ENCODE measurements around the gene MAML2. TPM values are rescaled to one million over a fixed set of nuclear protein-coding genes. Genes with fewer than 3 reads are reported as not detected.
"Not testable (repeated sequence)": the region's sequence is repeated elsewhere in the genome, so short reads cannot be mapped to it uniquely, and the experiment has no call there.

The MAML2 gene
- total RNA-seq, 1 donor = 48.2 TPM

DNA sequence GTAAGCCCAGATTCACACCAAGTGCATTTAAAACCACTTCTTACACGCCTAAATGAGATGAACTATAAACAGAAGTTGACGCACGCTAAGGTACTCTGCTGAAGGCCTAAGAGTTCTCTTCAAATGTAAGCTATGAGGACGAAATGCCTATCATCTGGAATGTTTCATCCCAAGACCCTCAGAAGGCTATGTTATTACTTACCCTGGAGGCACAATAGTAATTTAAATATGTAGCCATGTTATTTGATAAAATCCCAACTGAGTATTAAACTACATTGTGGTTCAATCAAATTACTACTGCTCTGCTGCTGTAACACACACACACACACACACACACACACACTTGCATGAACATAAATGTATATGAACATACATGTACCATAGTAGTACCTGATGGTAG, 47.6 kb downstream of the MAML2 start:
- Histone ChIP-seq H3K4me1 (ENCODE audit: insufficient read depth, low read length) (peaks cover 19% of the 10 kb centered on the region), H3K9me3 (ENCODE audit: low read depth, low read length) (no peaks in the 10 kb centered on the region), H3K27me3 (ENCODE audit: insufficient read depth, low read length) (no peaks in the 10 kb centered on the region), H3K4me3 (ENCODE audit: low read length) (no peak overlapping the region)

DNA sequence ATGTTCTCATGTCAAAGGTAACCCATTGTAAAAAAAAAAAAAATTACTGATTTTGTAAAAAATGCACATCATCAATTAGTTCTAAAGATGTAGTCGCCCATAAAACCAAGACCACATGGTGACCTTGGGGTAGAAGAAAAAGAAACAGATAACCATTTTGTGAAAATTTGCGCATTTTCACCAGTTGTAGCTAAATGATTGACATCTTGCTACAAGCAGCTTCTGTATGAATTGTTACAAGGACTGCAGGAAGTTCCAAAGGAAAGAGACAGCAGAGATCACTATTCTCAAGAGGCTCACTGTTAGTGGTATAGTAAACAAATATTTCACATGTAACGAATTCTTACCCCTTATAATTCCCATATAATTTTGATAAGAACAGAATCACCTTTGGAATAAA, 48.7 kb downstream of the MAML2 start:
- Histone ChIP-seq H3K27me3 (ENCODE audit: insufficient read depth, low read length) (no peaks in the 10 kb centered on the region), H3K4me3 (ENCODE audit: low read length) (no peak overlapping the region), H3K9me3 (ENCODE audit: low read depth, low read length) (no peaks in the 10 kb centered on the region), H3K4me1 (ENCODE audit: insufficient read depth, low read length) (peaks cover 8% of the 10 kb centered on the region)

DNA sequence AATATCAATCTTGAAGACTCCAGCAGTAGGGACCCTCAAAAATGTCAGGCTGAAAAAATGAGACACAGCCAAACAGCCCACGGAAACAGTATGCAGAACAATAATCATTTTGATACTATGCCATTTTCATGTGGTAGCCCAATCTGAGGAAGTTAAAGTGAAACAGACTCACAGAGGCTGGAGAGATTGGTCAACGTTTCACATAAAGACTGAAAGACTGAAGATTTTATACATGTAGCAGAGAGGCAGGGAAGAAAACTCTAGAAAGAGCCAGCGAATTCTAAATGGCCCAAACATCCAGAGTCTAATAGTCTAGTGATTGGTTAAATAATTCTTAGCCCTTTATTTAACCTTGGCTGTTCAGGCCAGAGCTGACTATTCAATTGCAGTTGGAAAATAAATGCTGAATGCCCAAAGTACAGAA, 49.4 kb downstream of the MAML2 start:
- no peaks in the 10 kb centered on the region for H3K27me3 ChIP-seq (ENCODE audit: insufficient read depth, low read length)

DNA sequence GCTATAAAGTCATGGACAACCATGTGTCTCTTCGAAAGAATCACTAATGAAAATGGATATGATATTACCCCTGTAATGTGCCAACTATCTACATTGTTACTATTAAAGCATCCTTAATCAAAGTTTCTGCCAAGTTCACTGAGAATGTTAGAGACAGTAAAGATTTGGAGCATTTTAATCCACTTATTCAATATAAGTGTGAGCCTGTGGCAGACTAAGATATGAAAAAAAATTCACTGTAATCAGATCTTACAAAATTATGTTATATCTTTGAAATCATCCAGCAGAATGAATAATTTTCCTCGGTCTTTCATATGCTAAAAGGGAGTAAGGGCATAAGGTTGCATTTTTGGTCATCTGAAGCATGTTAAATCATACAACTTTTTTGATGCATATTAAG, 49.9 kb downstream of the MAML2 start:
- H3K27me3 ChIP-seq (ENCODE audit: insufficient read depth, low read length) = no peaks in the 10 kb centered on the region
- H3K4me3 ChIP-seq (ENCODE audit: low read length) = no peak overlapping the region
- H3K9me3 ChIP-seq (ENCODE audit: low read depth, low read length) = no peaks in the 10 kb centered on the region
- peaks cover 7% of the 10 kb centered on the region for H3K4me1 ChIP-seq (ENCODE audit: insufficient read depth, low read length)

More for the DNA sequence above, 49.4 kb downstream of the MAML2 start:
- Histone ChIP-seq H3K4me1 (ENCODE audit: insufficient read depth, low read length) (peaks cover 7% of the 10 kb centered on the region), H3K4me3 (ENCODE audit: low read length) (no peak overlapping the region), H3K9me3 (ENCODE audit: low read depth, low read length) (no peaks in the 10 kb centered on the region)

DNA sequence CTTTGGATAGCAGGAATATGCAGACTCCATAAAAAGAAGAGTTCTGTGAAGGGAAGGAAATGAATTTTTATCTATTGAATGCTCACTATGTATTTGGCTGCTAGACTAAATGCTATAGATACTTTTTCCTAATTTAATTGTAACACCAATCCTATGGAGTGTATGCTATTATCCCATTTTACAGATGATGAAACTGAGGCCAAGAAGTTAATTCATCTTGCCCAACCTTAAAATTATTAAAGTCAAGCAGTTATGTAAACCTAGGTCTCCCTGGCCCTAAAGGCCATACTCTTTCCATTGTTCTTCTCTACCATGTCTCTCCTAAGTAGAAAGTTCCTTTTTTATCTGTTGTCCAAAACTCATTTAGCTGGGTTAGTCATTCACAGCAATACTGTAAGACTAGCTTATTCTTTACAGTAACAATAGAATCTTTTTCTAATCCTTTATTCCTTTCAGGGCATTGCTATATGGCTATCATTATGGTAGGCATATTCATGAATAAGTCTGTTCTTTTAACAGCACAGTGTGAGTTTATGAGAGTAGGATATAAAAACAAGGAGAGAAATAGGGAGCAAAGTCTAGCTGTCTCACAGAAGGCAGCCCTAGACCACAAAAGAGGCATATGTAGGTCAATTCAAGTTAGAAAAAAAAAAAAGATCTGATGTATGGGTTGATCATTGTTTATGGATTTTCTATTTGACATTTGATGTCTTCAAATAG, 50.5 kb downstream of the MAML2 start:
- Histone ChIP-seq H3K9me3 (ENCODE audit: low read depth, low read length) (no peaks in the 10 kb centered on the region), H3K4me1 (ENCODE audit: insufficient read depth, low read length) (peaks cover 7% of the 10 kb centered on the region), H3K27me3 (ENCODE audit: insufficient read depth, low read length) (no peaks in the 10 kb centered on the region), H3K4me3 (ENCODE audit: low read length) (no peak overlapping the region)

DNA sequence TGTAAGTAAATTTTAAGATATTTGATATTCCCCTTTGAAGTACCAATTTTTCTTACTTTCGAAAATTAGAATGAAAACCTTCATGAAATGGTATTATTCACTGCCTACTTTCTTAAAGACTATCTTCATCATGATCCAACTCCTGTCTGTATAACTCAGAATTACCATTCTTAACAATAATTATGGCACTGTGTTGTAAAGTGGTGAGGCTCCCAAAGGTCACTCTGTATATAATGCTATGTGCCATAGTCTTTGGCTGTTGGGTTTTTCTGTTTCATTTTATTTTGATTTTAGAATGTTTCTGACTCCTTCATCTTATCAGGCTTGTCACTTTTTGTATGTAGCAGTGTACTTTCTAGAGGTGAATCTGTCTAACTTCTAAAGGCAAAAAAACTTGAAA, 52.4 kb downstream of the MAML2 start:
- peaks cover 7% of the 10 kb centered on the region for H3K4me1 ChIP-seq (ENCODE audit: insufficient read depth, low read length)
- no peaks in the 10 kb centered on the region for H3K27me3 ChIP-seq (ENCODE audit: insufficient read depth, low read length)

DNA sequence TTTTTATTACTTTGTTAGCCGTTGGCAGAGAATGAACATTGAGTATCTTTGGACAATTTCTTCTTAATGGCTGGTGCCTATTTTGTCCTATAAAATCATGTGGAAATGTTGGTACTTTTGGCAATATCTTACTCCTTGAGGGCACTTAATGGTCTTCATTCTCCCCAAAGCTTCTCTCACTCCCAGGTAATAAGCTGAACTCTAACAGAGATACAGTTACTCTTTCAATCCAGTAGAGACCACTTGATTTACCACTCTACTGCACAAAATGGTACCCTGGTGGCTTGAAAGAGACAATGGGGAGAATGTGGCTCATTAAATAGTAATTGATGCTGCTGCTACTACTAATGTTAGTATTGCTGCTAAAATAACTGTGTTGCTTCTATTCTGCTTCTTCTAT, 53.0 kb downstream of the MAML2 start:
- no peaks in the 10 kb centered on the region for H3K9me3 ChIP-seq (ENCODE audit: low read depth, low read length)
- peaks cover 7% of the 10 kb centered on the region for H3K4me1 ChIP-seq (ENCODE audit: insufficient read depth, low read length)
- no peaks in the 10 kb centered on the region for H3K27me3 ChIP-seq (ENCODE audit: insufficient read depth, low read length)
- no peak overlapping the region for H3K4me3 ChIP-seq (ENCODE audit: low read length)

More for the DNA sequence above, 52.4 kb downstream of the MAML2 start:
- no peaks in the 10 kb centered on the region for H3K9me3 ChIP-seq (ENCODE audit: low read depth, low read length)
- H3K4me3 ChIP-seq (ENCODE audit: low read length) = no peak overlapping the region

DNA sequence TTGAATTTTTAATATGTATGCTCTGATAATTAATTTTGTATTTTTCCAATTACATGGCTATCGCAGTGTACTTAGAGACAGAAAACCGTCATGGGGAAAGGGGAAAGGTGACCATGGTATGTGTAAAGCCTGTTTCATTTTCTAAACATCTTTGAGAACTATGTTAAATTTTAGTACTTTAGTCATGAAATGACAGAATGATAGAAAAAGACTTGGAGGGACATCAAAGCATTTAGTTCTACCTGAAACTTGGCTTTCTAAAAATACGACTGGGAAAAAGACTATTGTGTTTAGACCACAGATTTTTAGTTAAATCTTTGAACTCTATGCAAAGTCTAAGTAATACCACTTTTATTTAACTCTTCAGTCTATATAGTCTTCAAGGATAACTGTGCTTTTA, 54.1 kb downstream of the MAML2 start:
- H3K4me1 ChIP-seq (ENCODE audit: insufficient read depth, low read length) = peaks cover 6% of the 10 kb centered on the region
- H3K27me3 ChIP-seq (ENCODE audit: insufficient read depth, low read length) = no peaks in the 10 kb centered on the region
- H3K9me3 ChIP-seq (ENCODE audit: low read depth, low read length) = no peaks in the 10 kb centered on the region
- no peak overlapping the region for H3K4me3 ChIP-seq (ENCODE audit: low read length)

DNA sequence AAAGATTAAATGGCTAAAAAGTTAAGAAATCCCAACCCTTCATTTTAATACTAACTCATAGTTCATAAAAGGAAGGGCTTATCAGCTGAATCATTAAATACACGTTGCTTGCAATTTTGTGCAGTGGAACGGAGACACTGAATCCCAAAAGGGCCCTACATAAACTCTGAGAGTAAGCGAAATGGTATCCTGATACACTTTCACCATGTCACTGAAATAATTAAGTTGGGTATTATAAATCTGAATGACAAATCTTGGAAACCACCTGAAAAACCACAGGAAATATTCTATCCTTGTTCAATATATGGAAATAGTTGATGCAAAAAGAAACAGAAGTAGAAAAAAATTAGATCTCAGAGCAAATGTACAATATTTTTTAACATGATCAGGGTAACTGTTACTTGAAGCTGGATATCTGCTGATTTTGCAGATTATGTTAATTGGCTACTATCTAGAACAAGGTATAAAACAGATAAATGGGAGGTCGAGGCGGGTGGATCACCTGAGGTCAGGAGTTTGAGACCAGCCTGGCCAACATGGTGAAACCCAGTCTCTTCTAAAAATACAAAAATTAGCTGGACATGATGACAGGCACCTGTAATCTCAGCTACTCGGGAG, 55.1 kb downstream of the MAML2 start:
- no peaks in the 10 kb centered on the region for H3K27me3 ChIP-seq (ENCODE audit: insufficient read depth, low read length)
- no peak overlapping the region for H3K4me3 ChIP-seq (ENCODE audit: low read length)
- no peaks in the 10 kb centered on the region for H3K4me1 ChIP-seq (ENCODE audit: insufficient read depth, low read length)
- H3K9me3 ChIP-seq (ENCODE audit: low read depth, low read length) = no peaks in the 10 kb centered on the region

DNA sequence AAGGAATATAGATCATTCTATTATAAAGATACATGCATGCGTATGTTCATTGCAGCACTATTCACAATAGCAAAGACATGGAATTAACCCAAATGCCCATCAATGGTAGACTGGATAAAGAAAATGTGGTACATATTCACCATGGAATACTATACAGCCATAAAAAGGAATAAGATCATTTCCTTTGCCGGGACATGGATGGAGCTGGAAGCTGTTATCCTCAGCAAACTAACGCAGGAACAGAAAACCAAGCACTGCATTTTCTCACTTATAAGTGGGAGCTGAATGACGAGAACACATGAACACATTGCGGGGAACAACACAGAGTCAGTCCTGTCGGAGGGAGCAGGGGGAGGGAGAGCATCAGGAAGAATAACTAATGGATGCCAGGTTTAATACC, 57.0 kb downstream of the MAML2 start:
- H3K9me3 ChIP-seq (ENCODE audit: low read depth, low read length); H3K4me3 ChIP-seq (ENCODE audit: low read length); H3K27me3 ChIP-seq (ENCODE audit: insufficient read depth, low read length); H3K4me1 ChIP-seq (ENCODE audit: insufficient read depth, low read length): not testable (repeated sequence)

DNA sequence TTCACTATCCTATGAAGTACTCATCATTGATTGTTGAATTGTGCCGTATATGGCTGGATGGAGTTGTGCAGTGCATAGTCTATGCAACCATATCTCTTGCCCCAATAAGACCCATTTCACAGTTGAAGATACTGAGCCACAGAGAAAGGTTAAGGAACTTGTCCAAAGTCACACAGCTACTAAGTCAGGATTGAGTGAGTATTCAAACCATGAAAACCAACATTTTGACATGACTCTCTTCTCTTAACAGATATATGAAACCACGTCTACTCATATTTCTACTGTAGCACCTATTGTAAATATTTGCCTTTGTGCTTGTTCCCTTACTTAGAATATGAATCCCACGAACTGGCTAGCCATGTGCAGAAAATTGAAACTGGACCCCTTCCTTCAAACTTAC, 58.1 kb downstream of the MAML2 start:
- Histone ChIP-seq H3K9me3 (ENCODE audit: low read depth, low read length) (no peaks in the 10 kb centered on the region), H3K27me3 (ENCODE audit: insufficient read depth, low read length) (no peaks in the 10 kb centered on the region), H3K4me3 (ENCODE audit: low read length) (no peak overlapping the region), H3K4me1 (ENCODE audit: insufficient read depth, low read length) (no peaks in the 10 kb centered on the region)

DNA sequence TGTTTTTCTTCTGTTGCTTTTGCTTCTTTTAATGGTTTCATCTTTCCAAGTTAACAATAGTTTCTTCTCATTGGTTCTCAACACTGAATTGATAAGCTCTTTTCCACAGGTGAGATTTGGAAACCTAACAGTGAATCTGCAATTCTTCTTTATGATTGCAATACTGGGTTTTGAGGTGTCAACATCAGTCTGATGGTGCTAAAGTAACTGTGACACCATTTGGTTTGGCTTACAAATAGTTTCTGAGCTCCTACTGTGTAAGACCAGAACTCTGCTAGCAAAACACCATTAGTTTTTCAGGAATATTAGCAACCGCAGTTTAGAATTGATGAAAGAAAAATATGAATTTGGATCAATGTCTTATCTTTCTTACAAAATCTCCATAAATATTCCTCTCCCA, 58.6 kb downstream of the MAML2 start:
- no peak overlapping the region for H3K4me3 ChIP-seq (ENCODE audit: low read length)
- H3K4me1 ChIP-seq (ENCODE audit: insufficient read depth, low read length) = peaks cover 5% of the 10 kb centered on the region
- no peaks in the 10 kb centered on the region for H3K27me3 ChIP-seq (ENCODE audit: insufficient read depth, low read length)
- no peaks in the 10 kb centered on the region for H3K9me3 ChIP-seq (ENCODE audit: low read depth, low read length)

DNA sequence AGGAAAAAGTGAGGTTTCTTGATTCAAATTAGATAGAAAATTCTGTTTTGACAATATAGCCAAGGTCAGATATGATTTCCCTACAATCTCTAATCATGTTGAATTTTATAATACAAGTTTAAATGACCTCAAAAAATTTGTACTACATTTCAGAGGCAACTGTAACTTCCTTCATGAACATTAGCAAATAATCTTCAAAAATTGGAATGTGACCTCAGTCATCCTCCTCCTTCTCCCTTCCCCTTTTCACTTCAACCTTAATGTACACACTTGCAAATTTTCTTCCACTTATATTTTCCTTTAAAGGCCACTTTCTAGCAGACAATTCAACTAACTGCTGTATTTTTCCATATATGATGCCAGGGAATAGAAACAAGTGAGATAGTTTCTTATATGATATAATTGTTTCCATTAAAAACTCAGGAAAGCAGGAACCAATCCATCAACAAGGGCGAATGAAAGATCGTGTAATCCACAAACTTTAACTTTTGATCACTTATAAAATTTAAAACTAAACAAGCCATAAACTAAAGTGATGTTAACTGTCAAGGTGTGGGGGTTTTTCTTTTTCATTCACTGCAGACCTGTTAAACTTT, 60.3 kb downstream of the MAML2 start:
- H3K9me3 ChIP-seq (ENCODE audit: low read depth, low read length) = no peaks in the 10 kb centered on the region
- H3K4me1 ChIP-seq (ENCODE audit: insufficient read depth, low read length) = peaks cover 10% of the 10 kb centered on the region
- H3K4me3 ChIP-seq (ENCODE audit: low read length) = no peak overlapping the region
- H3K27me3 ChIP-seq (ENCODE audit: insufficient read depth, low read length) = no peaks in the 10 kb centered on the region

DNA sequence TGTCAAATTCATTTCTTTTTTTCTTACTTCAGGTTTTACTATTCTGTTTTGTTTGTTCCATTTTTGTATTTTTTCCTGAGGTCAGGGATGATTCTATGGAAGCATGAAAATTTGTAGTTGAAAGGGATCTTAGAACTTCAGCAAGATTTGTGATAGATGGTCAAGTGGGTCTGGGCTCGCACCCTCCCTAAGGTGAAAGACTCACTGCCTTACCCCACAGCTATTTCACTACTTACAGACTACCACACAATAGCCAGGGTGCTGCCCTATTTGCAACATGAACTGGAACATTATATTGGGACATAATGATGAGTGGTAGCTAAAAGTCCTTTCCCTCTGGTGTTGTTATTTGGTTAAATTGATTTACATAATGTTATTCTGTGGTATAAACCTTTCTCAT, 62.6 kb downstream of the MAML2 start:
- H3K4me1 ChIP-seq (ENCODE audit: insufficient read depth, low read length) = peaks cover 18% of the 10 kb centered on the region
- no peaks in the 10 kb centered on the region for H3K9me3 ChIP-seq (ENCODE audit: low read depth, low read length)
- H3K4me3 ChIP-seq (ENCODE audit: low read length) = no peak overlapping the region
- H3K27me3 ChIP-seq (ENCODE audit: insufficient read depth, low read length) = no peaks in the 10 kb centered on the region

DNA sequence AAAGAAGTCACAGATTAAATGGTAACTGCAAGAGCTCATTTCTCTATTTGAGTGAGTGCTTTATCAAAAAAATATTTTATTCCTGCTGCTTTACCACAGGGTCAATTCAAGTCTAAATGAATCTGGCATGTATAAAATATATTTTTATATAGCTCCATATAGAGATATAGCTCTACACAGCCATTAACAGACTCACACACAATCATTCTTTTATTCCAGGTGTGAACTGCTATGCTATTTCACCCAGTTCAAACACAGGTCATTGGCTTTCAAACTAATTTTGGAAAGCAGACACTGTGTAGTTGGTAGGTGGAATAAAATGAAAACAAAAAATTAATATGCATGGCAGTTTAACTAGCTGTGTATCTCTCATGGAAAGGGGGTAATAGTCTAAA, 63.1 kb downstream of the MAML2 start:
- Histone ChIP-seq H3K4me1 (ENCODE audit: insufficient read depth, low read length) (peaks cover 18% of the 10 kb centered on the region), H3K27me3 (ENCODE audit: insufficient read depth, low read length) (no peaks in the 10 kb centered on the region), H3K9me3 (ENCODE audit: low read depth, low read length) (no peaks in the 10 kb centered on the region), H3K4me3 (ENCODE audit: low read length) (no peak overlapping the region)

Data from mononuclear cell (primary cell).